Esophagus squamous epithelium (tissue), 4 donors: Measurements from ENCODE around the gene RPTOR.

ENCODE experiments used
- POLR2A ChIP-seq, 4 donors: fragments of 450-650 bp; IDR thresholded peaks; one replicate each; pipeline ENCODE4 v1.6.1; 2017; ENCODE audit warnings: antibody characterized with exemption in 4 of 4, mild to moderate bottlenecking in 4 of 4, moderate library complexity in 3 of 4
- TF ChIP-seq, protein P1 (sequence below), 6 experiments: fragments of 450-650 bp in 4 of 6; fragments of 200-600 bp in 2 of 6; sonication (generic) in 2 of 6; IDR thresholded peaks; one replicate each; pipeline ENCODE4 v1.5.1; 2016 to 2019; ENCODE audit warnings: antibody characterized with exemption in 6 of 6, mild to moderate bottlenecking in 4 of 6, moderate library complexity in 4 of 6

DNA sequence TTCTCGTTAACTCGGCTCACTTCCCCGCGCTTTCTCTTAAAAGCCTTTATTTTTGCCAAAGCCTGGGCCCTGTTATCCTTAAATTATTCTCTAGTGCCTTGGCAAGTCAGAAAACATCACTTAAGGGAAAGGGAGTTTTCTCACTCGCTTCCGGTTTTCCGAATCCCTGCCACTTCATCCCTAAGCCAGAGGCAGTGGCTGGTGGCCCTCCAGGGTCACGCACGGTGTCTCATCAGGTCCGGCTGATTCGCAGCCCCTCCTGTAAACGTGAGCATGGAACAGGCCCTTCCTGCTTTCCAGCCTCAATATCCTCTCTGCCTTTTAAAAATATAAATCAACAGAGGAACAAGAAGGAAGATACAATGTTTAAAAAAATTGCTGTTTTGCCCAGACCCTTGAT, 304.5 kb downstream of the RPTOR start:
- TF ChIP-seq, protein P1, sequence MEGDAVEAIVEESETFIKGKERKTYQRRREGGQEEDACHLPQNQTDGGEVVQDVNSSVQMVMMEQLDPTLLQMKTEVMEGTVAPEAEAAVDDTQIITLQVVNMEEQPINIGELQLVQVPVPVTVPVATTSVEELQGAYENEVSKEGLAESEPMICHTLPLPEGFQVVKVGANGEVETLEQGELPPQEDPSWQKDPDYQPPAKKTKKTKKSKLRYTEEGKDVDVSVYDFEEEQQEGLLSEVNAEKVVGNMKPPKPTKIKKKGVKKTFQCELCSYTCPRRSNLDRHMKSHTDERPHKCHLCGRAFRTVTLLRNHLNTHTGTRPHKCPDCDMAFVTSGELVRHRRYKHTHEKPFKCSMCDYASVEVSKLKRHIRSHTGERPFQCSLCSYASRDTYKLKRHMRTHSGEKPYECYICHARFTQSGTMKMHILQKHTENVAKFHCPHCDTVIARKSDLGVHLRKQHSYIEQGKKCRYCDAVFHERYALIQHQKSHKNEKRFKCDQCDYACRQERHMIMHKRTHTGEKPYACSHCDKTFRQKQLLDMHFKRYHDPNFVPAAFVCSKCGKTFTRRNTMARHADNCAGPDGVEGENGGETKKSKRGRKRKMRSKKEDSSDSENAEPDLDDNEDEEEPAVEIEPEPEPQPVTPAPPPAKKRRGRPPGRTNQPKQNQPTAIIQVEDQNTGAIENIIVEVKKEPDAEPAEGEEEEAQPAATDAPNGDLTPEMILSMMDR (IDR thresholded peaks at IDR 0.05) = no peak
- TF ChIP-seq POLR2A (IDR thresholded peaks at IDR 0.05) = no peak
